Measurements from ENCODE around the gene PLIN5.

PLIN5 gene

GRCh38 chr19:4477034-4477801 lies 57.8 kb downstream of the PLIN5 start:
- DNase-seq = no peak

GRCh38 chr19:4474514-4475022 lies 60.5 kb downstream of the PLIN5 start:
- DNase-seq = no peak

- DNase-seq = no peak
These were observed 61.1 kb downstream of the PLIN5 start for GRCh38 chr19:4473763-4474513.

GRCh38 chr19:4473011-4473762 lies 61.8 kb downstream of the PLIN5 start:
- DNase-seq = no peak

Measured in CD4-positive, alpha-beta T cell treated with Interleukin-4 for 4 hours (primary cell).